ENCODE measurements around the gene FAM131A. TPM values are rescaled to one million over a fixed set of nuclear protein-coding genes. Genes with fewer than 3 reads are reported as not detected.

FAM131A gene
- polyA plus RNA-seq, 1 donor from 2014 or later: 141 TPM

- Histone ChIP-seq H3K9ac (ENCODE audit: low read length) (no peak overlapping the region), H3K36me3 (ENCODE audit: insufficient read depth, low read length) (no peaks in the 10 kb centered on the region), H3K27ac (ENCODE audit: low read length) (no peak overlapping the region), H3K4me2 (ENCODE audit: low read length) (no peak overlapping the region), H3F3A (ENCODE audit: insufficient read depth, low read length, poor library complexity, severe bottlenecking) (no peaks in the 10 kb centered on the region), H3K9me2 (ENCODE audit: insufficient read depth, low read length) (no peaks in the 10 kb centered on the region), H2AFZ (ENCODE audit: low read depth, low read length) (no peak overlapping the region), H3K27me3 (ENCODE audit: insufficient read depth, low read depth, low read length) (peaks cover 7% of the 10 kb centered on the region), H3K4me3 (ENCODE audit: low read length) (no peak overlapping the region), H3K79me2 (replicated peaks; ENCODE audit: insufficient read depth, low read length) (no peaks in the 10 kb centered on the region), H3K9me3 (ENCODE audit: low read length) (no peaks in the 10 kb centered on the region), H4K20me1 (ENCODE audit: insufficient read depth) (no peaks in the 10 kb centered on the region)
- TF ChIP-seq SMC3 (conservative IDR thresholded peaks at IDR 0.05; ENCODE audit: poor library complexity) (no peak), RAD21 (conservative IDR thresholded peaks at IDR 0.05) (no peak), MXI1 (conservative IDR thresholded peaks at IDR 0.05; ENCODE audit: poor library complexity, severe bottlenecking) (no peak)
- TF ChIP-seq, protein P1, sequence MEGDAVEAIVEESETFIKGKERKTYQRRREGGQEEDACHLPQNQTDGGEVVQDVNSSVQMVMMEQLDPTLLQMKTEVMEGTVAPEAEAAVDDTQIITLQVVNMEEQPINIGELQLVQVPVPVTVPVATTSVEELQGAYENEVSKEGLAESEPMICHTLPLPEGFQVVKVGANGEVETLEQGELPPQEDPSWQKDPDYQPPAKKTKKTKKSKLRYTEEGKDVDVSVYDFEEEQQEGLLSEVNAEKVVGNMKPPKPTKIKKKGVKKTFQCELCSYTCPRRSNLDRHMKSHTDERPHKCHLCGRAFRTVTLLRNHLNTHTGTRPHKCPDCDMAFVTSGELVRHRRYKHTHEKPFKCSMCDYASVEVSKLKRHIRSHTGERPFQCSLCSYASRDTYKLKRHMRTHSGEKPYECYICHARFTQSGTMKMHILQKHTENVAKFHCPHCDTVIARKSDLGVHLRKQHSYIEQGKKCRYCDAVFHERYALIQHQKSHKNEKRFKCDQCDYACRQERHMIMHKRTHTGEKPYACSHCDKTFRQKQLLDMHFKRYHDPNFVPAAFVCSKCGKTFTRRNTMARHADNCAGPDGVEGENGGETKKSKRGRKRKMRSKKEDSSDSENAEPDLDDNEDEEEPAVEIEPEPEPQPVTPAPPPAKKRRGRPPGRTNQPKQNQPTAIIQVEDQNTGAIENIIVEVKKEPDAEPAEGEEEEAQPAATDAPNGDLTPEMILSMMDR (IDR thresholded peaks at IDR 0.05; ENCODE audit: poor library complexity, severe bottlenecking): no peak
Measured at GRCh38 chr3:184387174-184387714, 49.8 kb downstream of the FAM131A start.

DNA sequence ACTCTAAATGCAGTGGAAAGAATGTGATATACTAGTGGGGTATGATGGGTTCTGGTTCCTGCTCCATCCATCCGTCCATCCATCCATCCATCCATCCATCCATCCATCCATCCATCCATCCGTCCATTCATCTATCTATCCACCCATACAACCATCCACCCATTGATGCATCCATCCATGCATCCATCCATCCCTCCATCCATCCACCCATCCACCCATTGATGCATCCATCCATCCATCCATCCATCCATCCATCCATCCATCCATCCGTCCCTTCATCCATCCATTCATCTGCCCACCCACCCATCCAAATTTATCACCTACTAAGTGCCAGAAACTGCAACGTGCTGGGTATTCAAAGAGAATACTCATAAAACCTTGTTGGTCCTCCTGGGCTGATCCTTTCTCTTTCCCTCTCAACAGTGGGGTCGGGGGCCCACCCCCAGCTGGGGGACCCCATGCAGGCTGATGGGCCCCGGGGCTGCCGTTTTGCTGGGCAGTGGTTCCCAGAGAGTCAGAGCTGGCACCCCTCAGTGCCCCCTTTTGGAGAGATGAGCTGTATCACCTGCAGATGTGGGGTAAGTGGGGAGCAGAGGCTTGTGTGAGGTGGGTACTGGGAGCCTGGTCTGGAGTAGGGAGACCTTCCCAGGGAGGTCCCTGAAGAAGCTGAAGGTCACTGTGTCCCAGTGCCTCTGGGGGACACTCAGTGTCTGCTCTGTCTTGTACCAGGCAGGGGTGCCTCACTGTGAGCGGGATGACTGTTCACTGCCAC lies 51.0 kb downstream of the FAM131A start:
- no peaks in the 10 kb centered on the region for H3F3A ChIP-seq (ENCODE audit: insufficient read depth, low read length, poor library complexity, severe bottlenecking)
- no peaks in the 10 kb centered on the region for H3K36me3 ChIP-seq (ENCODE audit: insufficient read depth, low read length)
- no peak overlapping the region for H3K4me3 ChIP-seq (ENCODE audit: low read length)
- H3K9me3 ChIP-seq (ENCODE audit: low read length): no peaks in the 10 kb centered on the region
- no peak overlapping the region for H3K27ac ChIP-seq (ENCODE audit: low read length)
- H3K9ac ChIP-seq (ENCODE audit: low read length): no peak overlapping the region
- H2AFZ ChIP-seq (ENCODE audit: low read depth, low read length): no peak overlapping the region
- H3K4me2 ChIP-seq (ENCODE audit: low read length): no peak overlapping the region
- TF ChIP-seq, protein P1 (IDR thresholded peaks at IDR 0.05; ENCODE audit: poor library complexity, severe bottlenecking): no peak
- TF ChIP-seq EP300 (conservative IDR thresholded peaks at IDR 0.05; ENCODE audit: poor library complexity, severe bottlenecking) (no peak), EZH2 (IDR thresholded peaks at IDR 0.05; ENCODE audit: borderline replicate concordance, insufficient read depth, low read length, poor library complexity, severe bottlenecking) (no peak), TAF1 (IDR thresholded peaks at IDR 0.05; ENCODE audit: low read depth) (no peak), MXI1 (conservative IDR thresholded peaks at IDR 0.05; ENCODE audit: poor library complexity, severe bottlenecking) (no peak)
- TF ChIP-seq, protein P2, sequence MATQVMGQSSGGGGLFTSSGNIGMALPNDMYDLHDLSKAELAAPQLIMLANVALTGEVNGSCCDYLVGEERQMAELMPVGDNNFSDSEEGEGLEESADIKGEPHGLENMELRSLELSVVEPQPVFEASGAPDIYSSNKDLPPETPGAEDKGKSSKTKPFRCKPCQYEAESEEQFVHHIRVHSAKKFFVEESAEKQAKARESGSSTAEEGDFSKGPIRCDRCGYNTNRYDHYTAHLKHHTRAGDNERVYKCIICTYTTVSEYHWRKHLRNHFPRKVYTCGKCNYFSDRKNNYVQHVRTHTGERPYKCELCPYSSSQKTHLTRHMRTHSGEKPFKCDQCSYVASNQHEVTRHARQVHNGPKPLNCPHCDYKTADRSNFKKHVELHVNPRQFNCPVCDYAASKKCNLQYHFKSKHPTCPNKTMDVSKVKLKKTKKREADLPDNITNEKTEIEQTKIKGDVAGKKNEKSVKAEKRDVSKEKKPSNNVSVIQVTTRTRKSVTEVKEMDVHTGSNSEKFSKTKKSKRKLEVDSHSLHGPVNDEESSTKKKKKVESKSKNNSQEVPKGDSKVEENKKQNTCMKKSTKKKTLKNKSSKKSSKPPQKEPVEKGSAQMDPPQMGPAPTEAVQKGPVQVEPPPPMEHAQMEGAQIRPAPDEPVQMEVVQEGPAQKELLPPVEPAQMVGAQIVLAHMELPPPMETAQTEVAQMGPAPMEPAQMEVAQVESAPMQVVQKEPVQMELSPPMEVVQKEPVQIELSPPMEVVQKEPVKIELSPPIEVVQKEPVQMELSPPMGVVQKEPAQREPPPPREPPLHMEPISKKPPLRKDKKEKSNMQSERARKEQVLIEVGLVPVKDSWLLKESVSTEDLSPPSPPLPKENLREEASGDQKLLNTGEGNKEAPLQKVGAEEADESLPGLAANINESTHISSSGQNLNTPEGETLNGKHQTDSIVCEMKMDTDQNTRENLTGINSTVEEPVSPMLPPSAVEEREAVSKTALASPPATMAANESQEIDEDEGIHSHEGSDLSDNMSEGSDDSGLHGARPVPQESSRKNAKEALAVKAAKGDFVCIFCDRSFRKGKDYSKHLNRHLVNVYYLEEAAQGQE (IDR thresholded peaks at IDR 0.05; ENCODE audit: borderline replicate concordance): no peak
- H4K20me1 ChIP-seq (ENCODE audit: insufficient read depth): no peaks in the 10 kb centered on the region
- no peaks in the 10 kb centered on the region for H3K27me3 ChIP-seq (ENCODE audit: insufficient read depth, low read depth, low read length)
- no peaks in the 10 kb centered on the region for H3K9me2 ChIP-seq (ENCODE audit: insufficient read depth, low read length)
- H3K79me2 ChIP-seq (replicated peaks; ENCODE audit: insufficient read depth, low read length): no peaks in the 10 kb centered on the region

Measured in neural cell (in vitro differentiated cells).